Type B pancreatic cell (in vitro differentiated cells): Measurements from ENCODE around the gene YAP1. TPM values are rescaled to one million over a fixed set of nuclear protein-coding genes. Genes with fewer than 3 reads are reported as not detected.

ENCODE experiments used
- DNase-seq: peaks from one replicate; pipeline ENCODE4 v3.0.0; 2021; ENCODE audit warnings: mixed read lengths; ENCODE audit not compliant: unreplicated experiment; ENCODE audit errors: extremely low spot score
- H3K27ac Mint-ChIP-seq: 2 replicates; pipeline ENCODE4 v1.8.0; 2021; ENCODE audit warnings: mild to moderate bottlenecking, mixed read lengths
- H3K27me3 Mint-ChIP-seq: 2 replicates; pipeline ENCODE4 v1.8.0; 2021; ENCODE audit warnings: mixed read lengths
- H3K36me3 Mint-ChIP-seq: 2 replicates; pipeline ENCODE4 v1.8.0; 2021; ENCODE audit warnings: mixed read lengths
- H3K4me1 Mint-ChIP-seq: one replicate; pipeline ENCODE4 v1.8.0; 2021; ENCODE audit warnings: mixed read lengths; ENCODE audit not compliant: unreplicated experiment
- H3K4me3 Mint-ChIP-seq: 2 replicates; pipeline ENCODE4 v1.8.0; 2021; ENCODE audit warnings: mild to moderate bottlenecking, mixed read lengths
- H3K9me3 Mint-ChIP-seq: 2 replicates; pipeline ENCODE4 v1.8.0; 2021; ENCODE audit warnings: mixed read lengths
- CTCF ChIP-seq: fragments of 200-600 bp; sonication (generic); conservative IDR thresholded peaks from 2 replicates; pipeline ENCODE4 v1.5.0; 2021; ENCODE audit warnings: antibody characterized with exemption, mild to moderate bottlenecking
- total RNA-seq: library from RNA; stranded (reverse); gene quantifications from 2 replicates; pipeline ENCODE4 v1.2.1, GENCODE V29; 2021; ENCODE audit warnings: low replicate concordance

The YAP1 gene
- total RNA-seq, 1 donor from 2014 or later, result 199 TPM

GRCh38 chr11:102201776-102202175, 91.5 kb downstream of the YAP1 start:
- no peak overlapping the region for H3K4me3 Mint-ChIP-seq
- no peak overlapping the region for H3K27ac Mint-ChIP-seq
- no peak for TF ChIP-seq CTCF
- H3K9me3 Mint-ChIP-seq, result no peaks in the 10 kb centered on the region
- no peaks in the 10 kb centered on the region for H3K27me3 Mint-ChIP-seq
- DNase-seq, result no peak
- H3K4me1 Mint-ChIP-seq, result peaks cover 34% of the 10 kb centered on the region
- peaks cover 51% of the 10 kb centered on the region for H3K36me3 Mint-ChIP-seq

GRCh38 chr11:102202972-102203371, 92.7 kb downstream of the YAP1 start:
- H3K4me3 Mint-ChIP-seq, result no peak overlapping the region
- no peaks in the 10 kb centered on the region for H3K9me3 Mint-ChIP-seq
- peaks cover 30% of the 10 kb centered on the region for H3K4me1 Mint-ChIP-seq
- peaks cover 59% of the 10 kb centered on the region for H3K36me3 Mint-ChIP-seq
- no peak for DNase-seq
- H3K27ac Mint-ChIP-seq, result no peak overlapping the region
- no peak for TF ChIP-seq CTCF
- no peaks in the 10 kb centered on the region for H3K27me3 Mint-ChIP-seq

GRCh38 chr11:102204174-102204573, 93.9 kb downstream of the YAP1 start:
- Mint-ChIP-seq H3K27me3 (no peaks in the 10 kb centered on the region), H3K4me1 (peaks cover 26% of the 10 kb centered on the region), H3K36me3 (peaks cover 65% of the 10 kb centered on the region), H3K9me3 (no peaks in the 10 kb centered on the region), H3K4me3 (no peak overlapping the region), H3K27ac (peak overlapping the region; percentile 9)
- TF ChIP-seq CTCF, result no peak
- no peak for DNase-seq

GRCh38 chr11:102205805-102206204, 95.6 kb downstream of the YAP1 start:
- no peak overlapping the region for H3K27ac Mint-ChIP-seq
- H3K4me3 Mint-ChIP-seq, result no peak overlapping the region

GRCh38 chr11:102208835-102209234, 98.6 kb downstream of the YAP1 start:
- H3K4me1 Mint-ChIP-seq, result peaks cover 19% of the 10 kb centered on the region
- H3K27me3 Mint-ChIP-seq, result no peaks in the 10 kb centered on the region
- H3K27ac Mint-ChIP-seq, result no peak overlapping the region
- no peaks in the 10 kb centered on the region for H3K9me3 Mint-ChIP-seq
- TF ChIP-seq CTCF, result no peak
- no peak for DNase-seq
- no peak overlapping the region for H3K4me3 Mint-ChIP-seq
- peaks cover 64% of the 10 kb centered on the region for H3K36me3 Mint-ChIP-seq

More at GRCh38 chr11:102205805-102206204, 95.6 kb downstream of the YAP1 start:
- H3K36me3 Mint-ChIP-seq, result peaks cover 75% of the 10 kb centered on the region
- H3K4me1 Mint-ChIP-seq, result peaks cover 23% of the 10 kb centered on the region
- no peak for DNase-seq
- no peak for TF ChIP-seq CTCF
- no peaks in the 10 kb centered on the region for H3K9me3 Mint-ChIP-seq
- H3K27me3 Mint-ChIP-seq, result no peaks in the 10 kb centered on the region

- no peak for TF ChIP-seq CTCF
- Mint-ChIP-seq H3K27ac (no peak overlapping the region), H3K36me3 (peaks cover 49% of the 10 kb centered on the region), H3K4me1 (peaks cover 4% of the 10 kb centered on the region), H3K27me3 (no peaks in the 10 kb centered on the region), H3K4me3 (no peak overlapping the region), H3K9me3 (no peaks in the 10 kb centered on the region)
- no peak for DNase-seq
Measured at GRCh38 chr11:102214623-102215022, 104.4 kb downstream of the YAP1 start.
